H1 (cell line): ENCODE measurements around the gene RNASE7. TPM values are rescaled to one million over a fixed set of nuclear protein-coding genes. Genes with fewer than 3 reads are reported as not detected.

Experiments used
- CTCF ChIA-PET: fragments of 300-600 bp; sonication (Branson Sonifier 250); formaldehyde crosslinking; loops from one replicate; lab custom pipeline; 2021; ENCODE audit not compliant: partially characterized antibody; lab: Charles Lee
- POLR2A ChIA-PET: fragments of 300-600 bp; sonication (Branson Sonifier 250); formaldehyde crosslinking; loops from one replicate; lab custom pipeline; 2021; ENCODE audit warnings: inconsistent platforms; ENCODE audit not compliant: partially characterized antibody; lab: Charles Lee
- DNase-seq, 2 experiments: peaks; one replicate each; pipeline versions ENCODE4 v3.0.0 to v3.0.0-alpha.2; 2010 to 2022; ENCODE audit warnings: low spot score in 2 of 2, low read depth in 1 of 2, mixed read lengths in 1 of 2
- FAIRE-seq: peaks from 2 replicates; lab custom pipeline; 2011; peaks lifted over from hg19 to GRCh38; lab: Jason Lieb, UNC
- H2AFZ ChIP-seq: 2 replicates; pipeline ENCODE4 v1.8.1; 2012; ENCODE audit warnings: low read length, inconsistent platforms
- H2AK5ac ChIP-seq: 2 replicates; pipeline ENCODE4 v1.6.1; 2013; ENCODE audit warnings: low read depth, low read length
- H2BK120ac ChIP-seq: replicated peaks from 2 replicates; pipeline ENCODE3; 2013; ENCODE audit warnings: low read depth, low read length, inconsistent platforms
- H2BK12ac ChIP-seq: 2 replicates; pipeline ENCODE4 v1.6.1; 2013; ENCODE audit warnings: low read depth, low read length
- H2BK15ac ChIP-seq: 2 replicates; pipeline ENCODE4 v1.6.1; 2013; ENCODE audit warnings: low read length
- H2BK20ac ChIP-seq: 2 replicates; pipeline ENCODE4 v1.6.1; 2013; ENCODE audit warnings: low read length
- H2BK5ac ChIP-seq: 2 replicates; pipeline ENCODE4 v1.6.1; 2013; ENCODE audit warnings: low read depth, low read length
- H3K14ac ChIP-seq: 2 replicates; pipeline ENCODE4 v1.6.1; 2013; ENCODE audit warnings: inconsistent platforms; ENCODE audit not compliant: insufficient read length
- H3K18ac ChIP-seq: 2 replicates; pipeline ENCODE4 v1.6.1; 2013; ENCODE audit warnings: low read length; ENCODE audit errors: extremely low read depth
- H3K23ac ChIP-seq: 2 replicates; pipeline ENCODE4 v1.6.1; 2013; ENCODE audit warnings: inconsistent platforms; ENCODE audit not compliant: insufficient read length
- H3K23me2 ChIP-seq: 2 replicates; pipeline ENCODE4 v1.6.1; 2013; ENCODE audit warnings: low read depth, low read length
- H3K27ac ChIP-seq: 2 replicates; pipeline ENCODE4 v1.6.1; 2011; ENCODE audit warnings: low read depth, low read length, inconsistent platforms
- H3K27me3 ChIP-seq, 4 experiments: replicated peaks in 1 of 4; 1 replicate in 1 of 4; 2 replicates in 3 of 4; pipeline versions ENCODE4 v1.6.1 to v1.8.1; 2011 to 2013; ENCODE audit warnings: low read length in 3 of 4, mild to moderate bottlenecking in 3 of 4, inconsistent platforms in 2 of 4, mixed read lengths in 2 of 4, moderate library complexity in 1 of 4; ENCODE audit not compliant: control insufficient read depth in 3 of 4, insufficient read depth in 3 of 4; ENCODE audit errors: extremely low read depth in 1 of 4
- H3K36me3 ChIP-seq, 4 experiments: 2 replicates each; pipeline versions ENCODE4 v1.6.1 to v1.8.1; 2011 to 2013; ENCODE audit warnings: mild to moderate bottlenecking in 4 of 4, low read length in 3 of 4, moderate library complexity in 2 of 4, control low read depth in 1 of 4, inconsistent platforms in 1 of 4; ENCODE audit not compliant: insufficient read depth in 4 of 4, control insufficient read depth in 2 of 4
- H3K4ac ChIP-seq: replicated peaks from 2 replicates; pipeline ENCODE3; 2013; ENCODE audit warnings: low read length, low read depth, mixed read lengths, inconsistent platforms; ENCODE audit not compliant: insufficient read length
- H3K4me1 ChIP-seq, 4 experiments: replicated peaks in 1 of 4; 1 replicate in 1 of 4; 2 replicates in 3 of 4; pipeline versions ENCODE4 v1.6.1 to v1.8.1; 2011 to 2013; ENCODE audit warnings: low read length in 3 of 4, inconsistent platforms in 2 of 4, mixed read lengths in 1 of 4; ENCODE audit not compliant: insufficient read depth in 4 of 4, control insufficient read depth in 3 of 4
- H3K4me2 ChIP-seq, 2 experiments: 2 replicates each; pipeline versions ENCODE4 v1.6.1 to v1.8.1; 2011 to 2013; ENCODE audit warnings: low read depth in 2 of 2, low read length in 2 of 2, control low read depth in 1 of 2, inconsistent platforms in 1 of 2, mild to moderate bottlenecking in 1 of 2; ENCODE audit not compliant: insufficient read depth in 1 of 2
- H3K4me3 ChIP-seq, 4 experiments: fragments of 200-600, 300-600 bp in 1 of 4; sonication (generic), shearing (Covaris generic), sonication (Bioruptor Twin) in 1 of 4; 2 replicates each; pipeline versions ENCODE4 v1.5.1 to v1.8.1; 2011 to 2016; ENCODE audit warnings: low read length in 4 of 4, low read depth in 3 of 4, control low read depth in 2 of 4, inconsistent platforms in 2 of 4, mild to moderate bottlenecking in 2 of 4, mixed read lengths in 1 of 4, moderate library complexity in 1 of 4; ENCODE audit not compliant: insufficient read depth in 2 of 4; ENCODE audit errors: extremely low read depth in 1 of 4
- H3K56ac ChIP-seq: replicated peaks from 2 replicates; pipeline ENCODE3; 2013; ENCODE audit warnings: low read depth, mild to moderate bottlenecking, mixed read lengths, low read length, inconsistent platforms; ENCODE audit not compliant: insufficient read length
- H3K79me1 ChIP-seq: 2 replicates; pipeline ENCODE4 v1.6.1; 2013; ENCODE audit warnings: low read depth, low read length, control low read depth
- H3K79me2 ChIP-seq, 2 experiments: 2 replicates each; pipeline versions ENCODE4 v1.6.1 to v1.8.1; 2012 to 2013; ENCODE audit warnings: low read length in 2 of 2, mild to moderate bottlenecking in 2 of 2, inconsistent platforms in 1 of 2; ENCODE audit not compliant: insufficient read depth in 2 of 2, control insufficient read depth in 1 of 2
- H3K9ac ChIP-seq, 4 experiments: replicated peaks in 1 of 4; 1 replicate in 1 of 4; 2 replicates in 3 of 4; pipeline versions ENCODE4 v1.6.1 to v1.8.1; 2011 to 2013; ENCODE audit warnings: low read depth in 3 of 4, low read length in 3 of 4, control low read depth in 2 of 4, mild to moderate bottlenecking in 2 of 4, moderate library complexity in 2 of 4, inconsistent platforms in 1 of 4; ENCODE audit errors: extremely low read depth in 1 of 4
- H3K9me3 ChIP-seq, 2 experiments: 2 replicates each; pipeline versions ENCODE4 v1.6.1 to v1.8.1; 2012 to 2013; ENCODE audit warnings: mild to moderate bottlenecking in 2 of 2, moderate library complexity in 2 of 2, control low read depth in 1 of 2, inconsistent platforms in 1 of 2, low read depth in 1 of 2, low read length in 1 of 2, mixed read lengths in 1 of 2; ENCODE audit not compliant: insufficient read depth in 2 of 2
- H4K20me1 ChIP-seq, 2 experiments: replicated peaks in 1 of 2; 2 replicates each; pipeline versions ENCODE3 to v1.8.1; 2011 to 2013; ENCODE audit warnings: inconsistent platforms in 2 of 2, low read length in 2 of 2, mild to moderate bottlenecking in 1 of 2; ENCODE audit not compliant: insufficient read depth in 2 of 2, control insufficient read depth in 1 of 2
- H4K5ac ChIP-seq: 2 replicates; pipeline ENCODE4 v1.6.1; 2013; ENCODE audit warnings: low read length, low read depth, mixed read lengths, inconsistent platforms; ENCODE audit not compliant: insufficient read length
- H4K8ac ChIP-seq: 2 replicates; pipeline ENCODE4 v1.8.0; 2013; ENCODE audit warnings: mild to moderate bottlenecking, moderate library complexity, low read length, inconsistent platforms; ENCODE audit not compliant: insufficient read depth; ENCODE audit errors: extremely low read depth
- H4K91ac ChIP-seq: replicated peaks from 2 replicates; pipeline ENCODE3; 2013; ENCODE audit warnings: low read length, mixed read lengths, inconsistent platforms; ENCODE audit not compliant: insufficient read length
- ASH2L ChIP-seq: fragments of 200-600, 300-600 bp; sonication (generic); IDR thresholded peaks from one replicate; pipeline ENCODE4 v1.7.1; 2017; ENCODE audit warnings: low read length
- BACH1 ChIP-seq: IDR thresholded peaks from 2 replicates; pipeline ENCODE4 v1.6.1; 2012; ENCODE audit warnings: low read length, improper control_type of control experiment
- BRCA1 ChIP-seq: IDR thresholded peaks from 2 replicates; pipeline ENCODE4 v1.6.1; 2012; ENCODE audit warnings: low read depth, low read length, improper control_type of control experiment
- HDAC6 ChIP-seq: IDR thresholded peaks from one replicate; pipeline ENCODE4 v1.7.1; 2012; ENCODE audit warnings: low read depth, mild to moderate bottlenecking, inconsistent platforms, low read length, moderate library complexity
- POLR2A ChIP-seq, 2 experiments: IDR thresholded peaks; 1 replicate in 1 of 2; 2 replicates in 1 of 2; pipeline ENCODE4 v1.6.1; 2011; ENCODE audit warnings: low read depth in 2 of 2, low read length in 2 of 2, mild to moderate bottlenecking in 2 of 2; ENCODE audit errors: control extremely low read depth in 1 of 2
- POLR2AphosphoS5 ChIP-seq: IDR thresholded peaks from 2 replicates; pipeline ENCODE4 v1.6.1; 2011; ENCODE audit warnings: low read depth, low read length
- POU5F1 ChIP-seq: IDR thresholded peaks from 2 replicates; pipeline ENCODE4 v1.6.1; 2011; ENCODE audit warnings: low read depth, mild to moderate bottlenecking, low read length, moderate library complexity
- RAD21 ChIP-seq, 2 experiments: IDR thresholded peaks in 1 of 2; conservative IDR thresholded peaks in 1 of 2; 2 replicates each; pipeline ENCODE4 v1.6.1; 2011; ENCODE audit warnings: low read depth in 2 of 2, low read length in 2 of 2, improper control_type of control experiment in 1 of 2, inconsistent platforms in 1 of 2, mild to moderate bottlenecking in 1 of 2, moderate library complexity in 1 of 2
- RBBP5 ChIP-seq: IDR thresholded peaks from 2 replicates; pipeline ENCODE4 v1.7.1; 2012; ENCODE audit warnings: low read depth, mild to moderate bottlenecking, inconsistent platforms, low read length, moderate library complexity, borderline replicate concordance
- SAP30 ChIP-seq: fragments of 300-600 bp; sonication (generic); IDR thresholded peaks from 2 replicates; pipeline ENCODE4 v1.7.1; 2012; ENCODE audit warnings: low read length, moderate library complexity, mild to moderate bottlenecking, inconsistent platforms; ENCODE audit not compliant: insufficient read depth, insufficient replicate concordance
- SIN3A ChIP-seq, 2 experiments: IDR thresholded peaks in 1 of 2; conservative IDR thresholded peaks in 1 of 2; 2 replicates each; pipeline ENCODE4 v1.6.1; 2011 to 2012; ENCODE audit warnings: low read length in 2 of 2, improper control_type of control experiment in 1 of 2, low read depth in 1 of 2, mild to moderate bottlenecking in 1 of 2
- SP4 ChIP-seq: IDR thresholded peaks from 2 replicates; pipeline ENCODE4 v1.6.1; 2012; ENCODE audit warnings: low read length, inconsistent platforms
- SUZ12 ChIP-seq: fragments of 200-600 bp; sonication (generic); IDR thresholded peaks from 2 replicates; pipeline ENCODE4 v1.6.1; 2012; ENCODE audit warnings: mild to moderate bottlenecking, inconsistent platforms, low read length, moderate library complexity, mixed read lengths
- TAF1 ChIP-seq: IDR thresholded peaks from 2 replicates; pipeline ENCODE4 v1.6.1; 2011; ENCODE audit warnings: mild to moderate bottlenecking, low read depth, low read length
- TEAD4 ChIP-seq: IDR thresholded peaks from 2 replicates; pipeline ENCODE4 v1.6.1; 2012; ENCODE audit warnings: low read depth, low read length, inconsistent platforms, mixed read lengths
- WGBS, 2 experiments: shearing (Covaris generic) in 1 of 2; methylation state at CpG; one replicate each; pipeline versions ENCODE4 v1.1.6 to v1.1.7; 2013 to 2015; ENCODE audit warnings: low lambda C conversion rate in 2 of 2, mixed read lengths in 2 of 2, inconsistent platforms in 1 of 2, low coverage in 1 of 2, missing lambda C conversion rate in 1 of 2; ENCODE audit not compliant: insufficient replicate concordance in 2 of 2, insufficient coverage in 1 of 2, insufficient read length in 1 of 2; ENCODE audit errors: extremely low coverage in 1 of 2, missing lambda C conversion rate in 1 of 2; 5-methylcytosine and 5-hydroxymethylcytosine counted together
- polyA plus RNA-seq, 7 experiments: library from polyadenylated mRNA; depleted of rRNA in 3 of 7; stranded (reverse) in 5 of 7; unstranded in 2 of 7; fragments of >200 nt in 5 of 7; fragments of 200-250 nt in 2 of 7; gene quantifications; 1 replicate in 5 of 7; 2 replicates in 1 of 7; 4 replicates in 1 of 7; pipeline versions ENCODE4 v1.2.1 to v1.2.3, GENCODE V29; 2011 to 2013; ENCODE audit warnings: missing spikeins in 2 of 7, mixed read lengths in 2 of 7
- total RNA-seq: library from RNA; stranded (reverse); fragmentation: NEBNext Ultra II Directional; extraction: Animal tissue kit (Norgen Biotek cat#: 25700); gene quantifications from 2 replicates; pipeline ENCODE4 v1.2.1, GENCODE V29; 2021
- TF ChIP-seq, protein P1 (sequence below): IDR thresholded peaks from 2 replicates; pipeline ENCODE4 v1.6.1; 2012; ENCODE audit warnings: inconsistent platforms

RNASE7 gene
- total and polyA plus RNA-seq, 2 of the 8 experiments (the other 6 are each of a cell fraction or from before 2014, with no cell fraction given) = not detected

DNA sequence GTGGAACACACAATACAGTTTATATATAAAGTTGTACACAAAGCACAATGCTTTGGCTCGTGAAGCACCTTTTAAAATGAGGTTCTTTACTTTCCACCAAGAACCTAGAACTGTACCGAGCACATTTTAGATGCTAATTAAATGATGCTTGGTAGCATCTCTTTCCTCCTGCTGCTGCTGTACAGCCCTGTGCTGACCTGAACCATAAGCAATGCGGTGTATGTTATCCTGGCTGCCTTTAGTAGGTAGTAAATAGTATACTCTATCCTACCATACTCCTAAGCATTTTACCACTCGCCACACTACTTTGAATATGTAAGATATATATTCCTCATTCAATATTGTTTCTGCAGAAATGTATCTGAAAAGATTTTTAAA, 12.6 kb downstream of the RNASE7 start:
- H2BK120ac ChIP-seq = no peak overlapping the region
- H2BK5ac ChIP-seq = no peak overlapping the region
- H3K4me2 ChIP-seq = no peak overlapping the region
- no peak overlapping the region for H3K18ac ChIP-seq
- no peaks in the 10 kb centered on the region for H3K79me2 ChIP-seq
- no peak overlapping the region for H3K23ac ChIP-seq
- H2BK12ac ChIP-seq = no peak overlapping the region
- no peaks in the 10 kb centered on the region for H4K20me1 ChIP-seq
- H2AFZ ChIP-seq = no peak overlapping the region
- POLR2A ChIA-PET = no interaction called here
- H3K9me3 ChIP-seq = no peaks in the 10 kb centered on the region
- no peak overlapping the region for H2BK15ac ChIP-seq
- 76% methylated on average over 4 of the region's 4 CpGs; no CpG with 5 or more reads in 1 of the 2 experiments for WGBS, 2 experiments
- no peak overlapping the region for H3K27ac ChIP-seq
- no peak overlapping the region for H3K9ac ChIP-seq
- no peak overlapping the region for H4K8ac ChIP-seq
- no peak overlapping the region for H4K5ac ChIP-seq
- H3K4me1 ChIP-seq = peaks cover 0 to 3% (median 0%) of the 10 kb centered on the region in 4 experiments; a peak in 2 of 7 replicates
- CTCF ChIA-PET = no interaction called here
- no peak overlapping the region for H3K4ac ChIP-seq
- H3K23me2 ChIP-seq = no peaks in the 10 kb centered on the region
- H4K91ac ChIP-seq = no peak overlapping the region
- no peak overlapping the region for H2AK5ac ChIP-seq
- no peak overlapping the region for H3K14ac ChIP-seq
- no peaks in the 10 kb centered on the region for H3K36me3 ChIP-seq
- no peaks in the 10 kb centered on the region for H3K79me1 ChIP-seq
- no peak overlapping the region for H3K56ac ChIP-seq
- H2BK20ac ChIP-seq = no peak overlapping the region
- DNase-seq = no peak
- no peak for FAIRE-seq
- H3K27me3 ChIP-seq = no peaks in the 10 kb centered on the region; a peak in 1 of 7 replicates
- H3K4me3 ChIP-seq = no peak overlapping the region
- TF ChIP-seq POLR2A (IDR thresholded peaks at IDR 0.05; ENCODE audit: control extremely low read depth in 1 of 2, low read depth in 2 of 2, low read length in 2 of 2) (no peak), SP4 (no peak), POU5F1 (no peak), ASH2L (no peak), SIN3A (conservative IDR thresholded peaks at IDR 0.05 in 1 of 2, IDR thresholded peaks at IDR 0.05 in 1 of 2; ENCODE audit: low read depth in 1 of 2, low read length in 2 of 2) (no peak), BRCA1 (no peak), BACH1 (no peak), RAD21 (IDR thresholded peaks at IDR 0.05 in 1 of 2, conservative IDR thresholded peaks at IDR 0.05 in 1 of 2; ENCODE audit: low read depth in 2 of 2, low read length in 2 of 2) (no peak), POLR2AphosphoS5 (no peak), SAP30 (no peak), SUZ12 (no peak), TAF1 (no peak), HDAC6 (no peak), RBBP5 (no peak), TEAD4 (no peak)
- TF ChIP-seq, protein P1, sequence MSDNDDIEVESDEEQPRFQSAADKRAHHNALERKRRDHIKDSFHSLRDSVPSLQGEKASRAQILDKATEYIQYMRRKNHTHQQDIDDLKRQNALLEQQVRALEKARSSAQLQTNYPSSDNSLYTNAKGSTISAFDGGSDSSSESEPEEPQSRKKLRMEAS = no peak
